CD4-positive, alpha-beta T cell (primary cell): ENCODE measurements around the gene SDHA. TPM values are rescaled to one million over a fixed set of nuclear protein-coding genes. Genes with fewer than 3 reads are reported as not detected.

Experiments used
- ATAC-seq: fragments of 200-7000 bp; cut with Tn5 transposase; one replicate; pipeline ENCODE4 v1.10.0; 2022; ENCODE audit warnings: mild to moderate bottlenecking; ENCODE audit not compliant: poor library complexity
- CTCF ChIA-PET: fragments of 350-600 bp; sonication (Branson Sonifier 250); formaldehyde crosslinking; loops from one replicate; lab custom pipeline; 2021; ENCODE audit warnings: antibody characterized with exemption, inconsistent platforms; lab: Charles Lee
- POLR2A ChIA-PET: fragments of 350-600 bp; sonication (Branson Sonifier 250); formaldehyde crosslinking; loops from one replicate; lab custom pipeline; 2021; ENCODE audit warnings: antibody characterized with exemption, inconsistent platforms; lab: Charles Lee
- DNase-seq, 14 experiments: peaks; one replicate each; pipeline ENCODE4 v3.0.0-alpha.2; 2013 to 2020; ENCODE audit warnings: mixed read lengths in 2 of 14
- H3K27ac ChIP-seq, 2 donors: one replicate each; pipeline versions ENCODE4 v1.5.1 to v1.7.0; 2013; ENCODE audit warnings: low read length in 2 of 2, low read depth in 1 of 2, mild to moderate bottlenecking in 1 of 2
- H3K27me3 ChIP-seq, 2 experiments: 1 replicate in 1 of 2; 2 replicates in 1 of 2; pipeline versions ENCODE4 v1.6.1 to v1.7.0; 2013; ENCODE audit warnings: low read length in 2 of 2, control low read depth in 1 of 2, mild to moderate bottlenecking in 1 of 2, moderate library complexity in 1 of 2; ENCODE audit not compliant: insufficient read depth in 2 of 2, control insufficient read depth in 1 of 2
- H3K36me3 ChIP-seq: one replicate; pipeline ENCODE4 v1.6.1; 2013; ENCODE audit warnings: low read length, control low read depth; ENCODE audit not compliant: insufficient read depth
- H3K4me1 ChIP-seq: one replicate; pipeline ENCODE4 v1.6.1; 2013; ENCODE audit warnings: low read length, control low read depth; ENCODE audit not compliant: insufficient read depth
- H3K4me3 ChIP-seq: one replicate; pipeline ENCODE4 v1.5.1; 2013; ENCODE audit warnings: mild to moderate bottlenecking, low read length, moderate library complexity
- H3K9me3 ChIP-seq, 2 experiments: 1 replicate in 1 of 2; 2 replicates in 1 of 2; pipeline versions ENCODE4 v1.6.1 to v1.7.0; 2013; ENCODE audit warnings: low read length in 2 of 2, mild to moderate bottlenecking in 2 of 2, control low read depth in 1 of 2, moderate library complexity in 1 of 2; ENCODE audit not compliant: control insufficient read depth in 1 of 2, insufficient read depth in 1 of 2
- H3K27ac Mint-ChIP-seq: one replicate; pipeline ENCODE4 v1.8.0; 2020; ENCODE audit warnings: mixed read lengths
- H3K27me3 Mint-ChIP-seq: one replicate; pipeline ENCODE4 v1.8.0; 2021; ENCODE audit warnings: mixed read lengths
- H3K36me3 Mint-ChIP-seq: one replicate; pipeline ENCODE4 v1.8.0; 2021; ENCODE audit warnings: low read depth, mixed read lengths
- H3K4me1 Mint-ChIP-seq: one replicate; pipeline ENCODE4 v1.8.0; 2021; ENCODE audit warnings: low read depth, mixed read lengths
- H3K4me3 Mint-ChIP-seq: one replicate; pipeline ENCODE4 v1.8.0; 2020; ENCODE audit warnings: mild to moderate bottlenecking, mixed read lengths
- H3K9me3 Mint-ChIP-seq: one replicate; pipeline ENCODE4 v1.8.0; 2020; ENCODE audit warnings: mixed read lengths
- CTCF ChIP-seq: fragments of 200-600 bp; IDR thresholded peaks from one replicate; pipeline ENCODE4 v1.8.0; 2022; ENCODE audit warnings: antibody characterized with exemption, mild to moderate bottlenecking
- intact Hi-C, 2 experiments: fragments of 100-400 bp; cut with DNase I in 1 of 2; cut with micrococcal nuclease in 1 of 2; formaldehyde crosslinking; loops; one replicate each; pipeline versions ENCODE4 v1.15.1 to v1.9.0; 2023 to 2025; cut with DNase I, micrococcal nuclease
- total RNA-seq, 174 experiments: library from RNA in 2 of 174; stranded (reverse) in 2 of 174; gene quantifications; one replicate each; pipeline ENCODE4 v1.2.3 and lab custom pipeline; 2021 to 2026

The SDHA gene
- total RNA-seq, 2 experiments from 2014 or later, result 244 to 245 TPM

DNA sequence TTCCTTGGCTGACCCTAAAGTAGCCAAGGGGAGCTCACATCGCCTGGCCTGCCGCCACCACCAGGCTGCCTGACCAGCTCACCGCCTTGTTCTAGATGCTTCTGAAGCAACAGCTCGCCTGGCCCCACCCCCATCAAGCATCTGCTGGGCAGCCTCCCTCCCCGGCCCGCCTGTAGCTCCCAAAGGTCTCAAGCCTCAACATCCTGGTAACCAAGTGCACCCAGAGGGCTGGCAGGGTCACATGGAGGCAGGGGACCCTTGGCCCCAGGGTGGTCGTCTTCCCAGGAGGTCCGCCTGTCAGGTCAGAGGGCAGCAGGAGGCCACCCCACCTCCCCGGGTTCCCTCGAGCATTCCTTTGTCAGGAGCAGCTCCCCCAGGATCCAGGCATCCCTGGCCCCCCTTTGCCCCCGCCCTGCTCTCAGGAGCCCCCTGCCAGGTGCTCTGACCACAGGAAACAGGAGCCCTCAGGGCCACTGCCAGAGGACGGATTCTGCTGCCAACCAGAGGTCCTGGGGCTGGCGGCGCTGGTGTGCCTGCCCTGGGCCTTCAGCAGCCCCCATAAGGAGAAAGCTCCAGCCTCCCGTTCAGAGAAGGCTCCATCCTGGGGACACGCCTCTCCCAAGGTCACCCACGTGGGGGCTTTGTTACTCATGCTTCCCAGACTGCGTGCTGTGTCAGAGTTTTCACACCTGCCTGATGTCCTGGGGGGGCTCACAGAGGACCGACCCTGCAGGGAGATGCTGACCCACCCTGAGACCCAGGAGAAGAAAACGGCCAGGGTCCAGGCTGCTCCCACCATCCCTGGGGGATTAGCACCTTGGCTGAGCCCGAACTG, 30.3 kb upstream of the SDHA start:
- Mint-ChIP-seq H3K9me3 (no peaks in the 10 kb centered on the region), H3K4me1 (peaks cover 7% of the 10 kb centered on the region), H3K36me3 (no peaks in the 10 kb centered on the region), H3K27me3 (peaks cover 7% of the 10 kb centered on the region), H3K27ac (no peak overlapping the region), H3K4me3 (no peak overlapping the region)
- no peaks in the 10 kb centered on the region for H3K36me3 ChIP-seq
- no peak for TF ChIP-seq CTCF
- intact Hi-C loops, result loop anchor here (1.0 to 2.0 kb wide), 4 partner anchors 30 to 243 kb away; partner anchors contain the start of genes CCDC127 (in 1 of the 2), PDCD6 (in 1 of the 2) and SDHA (in 1 of the 2)
- H3K4me3 ChIP-seq, result no peak overlapping the region
- peaks cover 0 to 8% of the 10 kb centered on the region in 2 experiments for H3K9me3 ChIP-seq
- POLR2A ChIA-PET, result interaction anchor here (0.9 to 1.5 kb wide), 2 partner anchors 31 to 83 kb away, joined by 7 to 25 read pairs; partner anchors contain the start of genes CCDC127, PDCD6 and SDHA
- H3K27me3 ChIP-seq, result peaks cover 4 to 5% of the 10 kb centered on the region in 2 experiments
- CTCF ChIA-PET, result interaction anchor here (0.6 to 1.2 kb wide), 3 partner anchors 22 to 237 kb away, joined by 3 to 19 read pairs (median 3); partner anchors contain the start of genes CCDC127 and SDHA
- peaks cover 17% of the 10 kb centered on the region for H3K4me1 ChIP-seq
- no peak overlapping the region for H3K27ac ChIP-seq
- DNase-seq, result no peak
- no peak for ATAC-seq

DNA sequence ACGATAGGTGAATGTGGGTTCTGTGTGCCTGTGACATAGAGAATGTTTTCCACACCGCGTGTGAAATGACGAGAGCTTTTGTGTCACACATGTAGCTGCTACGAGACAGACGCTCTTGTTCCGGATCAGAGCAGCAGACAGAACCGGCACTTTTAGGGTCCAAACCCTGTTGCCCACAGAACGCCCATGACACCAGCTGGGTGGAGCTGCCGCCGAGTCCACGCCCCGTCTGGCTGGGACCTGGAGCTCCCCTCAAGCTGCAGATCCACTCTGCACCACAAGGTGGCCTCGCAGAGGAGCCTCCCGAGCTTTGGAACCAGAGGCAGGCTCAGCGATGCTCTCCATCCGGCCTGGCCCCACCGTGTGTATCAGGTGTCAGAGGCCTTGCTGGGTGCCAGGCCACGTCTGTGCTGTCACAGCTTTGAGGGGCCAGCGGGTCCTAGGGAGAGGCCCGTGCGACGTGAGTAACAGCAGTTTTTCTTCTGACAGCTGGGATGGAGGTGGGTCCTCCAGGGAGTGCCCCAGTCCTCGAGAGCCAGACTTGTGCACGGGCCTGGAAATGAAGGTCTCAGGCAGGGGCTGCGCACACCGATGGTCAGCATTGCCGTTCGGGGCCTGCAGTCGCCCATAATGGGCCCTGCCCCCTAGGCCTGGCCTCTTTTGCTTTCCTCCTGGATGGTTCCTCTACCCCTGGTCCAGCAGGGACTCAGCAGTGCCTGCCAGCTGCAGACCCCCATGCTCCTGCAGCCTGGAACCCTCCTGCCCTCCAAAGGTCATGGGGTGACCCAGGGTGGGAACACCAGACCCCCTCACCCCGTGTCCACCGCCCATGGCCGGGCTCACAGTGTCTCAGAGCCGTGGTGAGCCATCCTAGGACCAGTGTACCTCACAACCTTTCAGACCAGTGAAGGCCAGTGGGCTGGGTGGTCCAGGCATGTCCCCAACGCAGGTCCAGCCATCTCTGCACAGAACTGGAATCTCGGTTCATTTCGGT, 29.3 kb upstream of the SDHA start:
- Histone ChIP-seq H3K4me1 (peaks cover 17% of the 10 kb centered on the region), H3K27me3 (peaks cover 4 to 5% of the 10 kb centered on the region in 2 experiments), H3K27ac (no peak overlapping the region), H3K9me3 (peaks cover 0 to 8% of the 10 kb centered on the region in 2 experiments), H3K36me3 (no peaks in the 10 kb centered on the region), H3K4me3 (no peak overlapping the region)
- Mint-ChIP-seq H3K27me3 (peaks cover 7% of the 10 kb centered on the region), H3K4me1 (peaks cover 7% of the 10 kb centered on the region), H3K9me3 (no peaks in the 10 kb centered on the region), H3K4me3 (peak overlapping the region; percentile 34), H3K27ac (no peak overlapping the region), H3K36me3 (no peaks in the 10 kb centered on the region)
- DNase-seq, result peak; percentile 79 to 92 (median 85)
- CTCF ChIA-PET, result interaction anchor here (0.6 to 1.2 kb wide), 4 partner anchors 21 to 236 kb away, joined by 3 to 19 read pairs (median 3); partner anchors contain the start of genes CCDC127 and SDHA
- peak; percentile 98 for ATAC-seq
- intact Hi-C loops, result loop anchor here (1.0 to 2.0 kb wide), 4 partner anchors 30 to 242 kb away; partner anchors contain the start of genes CCDC127 (in 1 of the 2), PDCD6 (in 1 of the 2) and SDHA (in 1 of the 2)
- peak; percentile 91 for TF ChIP-seq CTCF
- POLR2A ChIA-PET, result interaction anchor here (0.5 to 1.5 kb wide), 3 partner anchors 30 to 426 kb away, joined by 3 to 25 read pairs (median 7); partner anchors contain the start of genes CCDC127, PDCD6 and SDHA

DNA sequence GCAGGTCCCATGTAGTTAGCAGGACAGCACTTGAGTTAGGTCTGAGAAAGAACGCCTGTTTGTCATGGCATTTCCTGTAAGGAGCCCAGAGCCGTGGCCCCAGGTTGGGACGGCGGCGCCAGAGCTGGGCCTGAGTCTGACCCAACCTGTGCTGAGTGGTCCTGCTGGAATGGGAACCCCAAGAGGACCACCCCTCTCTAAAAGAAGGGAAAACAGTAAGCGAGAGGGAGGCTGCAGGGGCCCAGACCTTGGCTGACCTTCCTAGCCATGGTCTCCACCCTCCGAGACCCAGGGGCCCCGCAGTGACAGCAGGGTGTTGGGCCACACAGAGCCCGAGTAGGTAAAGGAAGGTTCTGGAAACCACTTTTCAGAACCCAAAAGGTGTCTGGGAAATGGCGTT, 28.6 kb upstream of the SDHA start:
- H3K4me3 Mint-ChIP-seq, result no peak overlapping the region
- ChIA-PET POLR2A (no interaction called here), CTCF (no interaction called here)
- H3K4me1 Mint-ChIP-seq, result peaks cover 7% of the 10 kb centered on the region
- no peaks in the 10 kb centered on the region for H3K36me3 Mint-ChIP-seq
- intact Hi-C loops, result loop anchor here in 1 of 2 experiments (2.0 kb wide), 1 partner anchor 241 kb away; no protein-coding TSS in a partner anchor
- H3K27ac Mint-ChIP-seq, result no peak overlapping the region
- Histone ChIP-seq H3K27me3 (peaks cover 4 to 5% of the 10 kb centered on the region in 2 experiments), H3K27ac (no peak overlapping the region), H3K36me3 (no peaks in the 10 kb centered on the region), H3K9me3 (peaks cover 0 to 8% of the 10 kb centered on the region in 2 experiments), H3K4me3 (no peak overlapping the region), H3K4me1 (peaks cover 17% of the 10 kb centered on the region)
- no peak for TF ChIP-seq CTCF
- no peak for ATAC-seq
- no peaks in the 10 kb centered on the region for H3K9me3 Mint-ChIP-seq
- peaks cover 7% of the 10 kb centered on the region for H3K27me3 Mint-ChIP-seq
- DNase-seq, result peak in 1 of 14 experiments; percentile 14
